ENCODE results near the gene SLC39A12.

SLC39A12 gene

GRCh38 chr10:17993361-17993760, 41.6 kb downstream of the SLC39A12 start:
- Mint-ChIP-seq H3K27ac (no peak overlapping the region), H3K9me3 (no peaks in the 10 kb centered on the region), H3K27me3 (no peaks in the 10 kb centered on the region), H3K4me1 (no peaks in the 10 kb centered on the region), H3K36me3 (no peaks in the 10 kb centered on the region), H3K4me3 (no peak overlapping the region)

DNA sequence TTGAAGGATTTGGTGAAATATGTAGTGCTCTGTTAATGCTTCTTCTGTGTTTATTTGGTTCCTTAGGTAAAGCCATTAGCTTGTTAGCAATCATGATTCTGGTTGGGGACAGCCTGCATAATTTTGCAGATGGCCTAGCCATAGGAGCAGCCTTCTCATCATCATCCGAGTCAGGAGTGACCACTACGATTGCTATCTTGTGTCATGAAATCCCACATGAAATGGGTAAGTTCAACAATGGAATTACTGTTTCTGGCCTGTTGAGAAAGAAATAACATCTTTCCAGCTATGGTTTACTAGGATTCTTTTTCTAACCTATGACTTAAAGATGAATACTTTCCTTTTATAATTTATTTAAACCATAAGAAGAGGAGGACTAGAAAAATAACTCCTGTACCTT, 48.9 kb downstream of the SLC39A12 start:
- H3K27me3 Mint-ChIP-seq = no peaks in the 10 kb centered on the region
- H3K4me1 Mint-ChIP-seq = no peaks in the 10 kb centered on the region
- H3K36me3 Mint-ChIP-seq = no peaks in the 10 kb centered on the region
- H3K27ac Mint-ChIP-seq = no peak overlapping the region
- H3K9me3 Mint-ChIP-seq = no peaks in the 10 kb centered on the region
- no peak overlapping the region for H3K4me3 Mint-ChIP-seq

GRCh38 chr10:18005445-18005780, 53.7 kb downstream of the SLC39A12 start:
- Mint-ChIP-seq H3K9me3 (no peaks in the 10 kb centered on the region), H3K27ac (no peak overlapping the region), H3K4me3 (no peak overlapping the region), H3K4me1 (no peaks in the 10 kb centered on the region), H3K27me3 (peaks cover 1% of the 10 kb centered on the region), H3K36me3 (no peaks in the 10 kb centered on the region)

- no peaks in the 10 kb centered on the region for H3K4me1 Mint-ChIP-seq
- H3K27ac Mint-ChIP-seq = no peak overlapping the region
- H3K4me3 Mint-ChIP-seq = no peak overlapping the region
- H3K27me3 Mint-ChIP-seq = peaks cover 1% of the 10 kb centered on the region
- H3K9me3 Mint-ChIP-seq = no peaks in the 10 kb centered on the region
- H3K36me3 Mint-ChIP-seq = no peaks in the 10 kb centered on the region
Observed at GRCh38 chr10:18005781-18006456, 54.2 kb downstream of the SLC39A12 start.

DNA sequence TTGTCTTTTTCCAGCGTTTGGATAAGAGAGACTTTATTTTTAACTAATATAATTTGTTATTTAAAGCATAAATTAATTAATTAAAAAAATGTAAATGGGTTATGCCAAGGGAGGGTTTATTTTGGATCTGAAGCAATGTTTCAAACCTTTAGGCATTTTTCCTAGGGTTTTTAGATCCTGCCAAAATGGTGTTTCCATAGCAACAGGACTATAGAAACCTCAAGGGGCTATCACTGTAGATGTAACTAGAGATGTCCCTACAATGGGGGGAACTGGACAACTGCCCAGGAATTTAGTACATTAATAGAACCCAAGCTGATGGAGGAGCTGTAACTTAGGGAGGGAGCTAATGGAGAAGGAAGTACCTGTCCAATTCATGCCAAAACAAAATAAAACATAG, 57.3 kb downstream of the SLC39A12 start:
- H3K27ac Mint-ChIP-seq = no peak overlapping the region
- H3K27me3 Mint-ChIP-seq = peaks cover 1% of the 10 kb centered on the region
- no peaks in the 10 kb centered on the region for H3K36me3 Mint-ChIP-seq
- no peak overlapping the region for H3K4me3 Mint-ChIP-seq
- H3K4me1 Mint-ChIP-seq = no peaks in the 10 kb centered on the region
- no peaks in the 10 kb centered on the region for H3K9me3 Mint-ChIP-seq

GRCh38 chr10:18010050-18010449, 58.3 kb downstream of the SLC39A12 start:
- H3K27ac Mint-ChIP-seq = no peak overlapping the region
- no peaks in the 10 kb centered on the region for H3K4me1 Mint-ChIP-seq
- H3K36me3 Mint-ChIP-seq = no peaks in the 10 kb centered on the region
- no peak overlapping the region for H3K4me3 Mint-ChIP-seq
- H3K9me3 Mint-ChIP-seq = no peaks in the 10 kb centered on the region
- peaks cover 1% of the 10 kb centered on the region for H3K27me3 Mint-ChIP-seq

- H3K4me1 Mint-ChIP-seq = no peaks in the 10 kb centered on the region
- H3K27ac Mint-ChIP-seq = no peak overlapping the region
- peaks cover 27% of the 10 kb centered on the region for H3K9me3 Mint-ChIP-seq
- H3K4me3 Mint-ChIP-seq = no peak overlapping the region
- H3K36me3 Mint-ChIP-seq = peaks cover 1% of the 10 kb centered on the region
- H3K27me3 Mint-ChIP-seq = no peaks in the 10 kb centered on the region
Observed at GRCh38 chr10:18020523-18020922, 68.8 kb downstream of the SLC39A12 start.

DNA sequence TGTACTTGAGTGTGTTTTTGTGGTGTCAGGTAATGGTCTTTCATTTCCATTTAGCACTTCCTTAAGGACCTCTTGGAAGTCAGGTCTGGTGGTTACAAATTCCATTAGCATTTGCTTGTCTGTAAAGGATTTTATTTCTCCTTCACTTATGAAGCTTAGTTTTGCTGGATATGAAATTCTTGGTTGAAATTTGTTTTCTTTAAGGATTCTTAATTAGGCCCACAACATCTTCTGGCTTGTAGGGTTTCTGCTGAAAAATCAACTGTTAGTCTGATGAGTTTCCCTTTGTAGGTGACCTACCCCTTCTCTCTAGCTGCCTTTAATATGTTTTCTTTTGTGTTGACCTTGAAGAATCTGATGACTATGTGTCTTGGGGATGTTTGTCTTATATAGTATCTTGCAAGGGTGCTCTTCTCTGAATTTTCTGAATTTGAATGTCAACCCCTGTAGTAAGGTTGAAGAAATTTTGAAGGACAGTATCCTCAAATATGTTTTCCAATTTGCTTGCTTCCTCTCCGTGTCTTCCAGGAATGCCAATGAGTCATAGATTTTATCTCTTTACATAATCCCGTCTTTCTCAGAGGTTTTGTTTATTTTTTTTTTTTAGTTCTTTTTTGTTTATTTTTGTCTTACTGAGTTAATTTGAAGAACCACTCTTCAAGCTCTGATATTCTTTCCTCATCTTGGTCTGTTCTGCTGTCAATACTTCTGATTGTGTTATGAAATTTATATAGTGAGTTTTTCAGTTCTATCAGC, 70.2 kb downstream of the SLC39A12 start:
- Mint-ChIP-seq H3K9me3 (peaks cover 27% of the 10 kb centered on the region), H3K4me3 (no peak overlapping the region), H3K27me3 (no peaks in the 10 kb centered on the region), H3K36me3 (peaks cover 1% of the 10 kb centered on the region), H3K27ac (no peak overlapping the region), H3K4me1 (no peaks in the 10 kb centered on the region)

GRCh38 chr10:18043148-18044006, 91.7 kb downstream of the SLC39A12 start:
- no peak overlapping the region for H3K27ac Mint-ChIP-seq
- no peaks in the 10 kb centered on the region for H3K4me1 Mint-ChIP-seq
- no peaks in the 10 kb centered on the region for H3K9me3 Mint-ChIP-seq
- H3K4me3 Mint-ChIP-seq = no peak overlapping the region
- peaks cover 2% of the 10 kb centered on the region for H3K27me3 Mint-ChIP-seq
- H3K36me3 Mint-ChIP-seq = no peaks in the 10 kb centered on the region

GRCh38 chr10:18044976-18045720, 93.4 kb downstream of the SLC39A12 start:
- no peaks in the 10 kb centered on the region for H3K4me1 Mint-ChIP-seq
- H3K27me3 Mint-ChIP-seq = peaks cover 1% of the 10 kb centered on the region
- no peak overlapping the region for H3K27ac Mint-ChIP-seq
- no peaks in the 10 kb centered on the region for H3K36me3 Mint-ChIP-seq
- H3K9me3 Mint-ChIP-seq = no peaks in the 10 kb centered on the region
- no peak overlapping the region for H3K4me3 Mint-ChIP-seq

- no peaks in the 10 kb centered on the region for H3K36me3 Mint-ChIP-seq
- no peaks in the 10 kb centered on the region for H3K4me1 Mint-ChIP-seq
- no peaks in the 10 kb centered on the region for H3K9me3 Mint-ChIP-seq
Observed at GRCh38 chr10:18056583-18056982, 104.9 kb downstream of the SLC39A12 start.

GRCh38 chr10:18059826-18060559, 108.3 kb downstream of the SLC39A12 start:
- Mint-ChIP-seq H3K4me3 (no peak overlapping the region), H3K36me3 (no peaks in the 10 kb centered on the region), H3K4me1 (no peaks in the 10 kb centered on the region), H3K27ac (no peak overlapping the region), H3K27me3 (no peaks in the 10 kb centered on the region), H3K9me3 (no peaks in the 10 kb centered on the region)

More at GRCh38 chr10:18056583-18056982, 104.9 kb downstream of the SLC39A12 start:
- H3K4me3 Mint-ChIP-seq = no peak overlapping the region
- no peak overlapping the region for H3K27ac Mint-ChIP-seq
- no peaks in the 10 kb centered on the region for H3K27me3 Mint-ChIP-seq

DNA sequence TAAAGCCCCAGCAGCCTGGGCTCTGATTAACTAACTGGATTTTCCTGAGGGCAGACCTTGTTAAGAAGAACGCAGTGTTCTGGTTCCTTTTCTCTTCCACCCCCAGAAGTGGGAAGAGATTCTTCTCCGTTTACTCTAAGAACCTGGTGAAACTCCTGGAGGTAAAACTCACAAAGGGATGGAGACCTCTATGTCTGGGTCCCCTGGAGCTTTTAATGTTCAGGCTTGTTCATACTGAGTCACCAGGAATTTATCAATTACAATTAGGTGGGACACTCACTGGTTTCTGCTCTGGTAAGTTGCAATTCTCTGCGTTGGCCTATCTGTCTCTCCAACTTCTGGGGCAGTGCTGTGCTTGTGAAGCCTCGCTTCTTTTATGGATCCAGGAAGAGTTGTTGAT, 115.2 kb downstream of the SLC39A12 start:
- H3K36me3 Mint-ChIP-seq = no peaks in the 10 kb centered on the region
- H3K4me3 Mint-ChIP-seq = no peak overlapping the region
- H3K27ac Mint-ChIP-seq = no peak overlapping the region
- no peaks in the 10 kb centered on the region for H3K4me1 Mint-ChIP-seq
- no peaks in the 10 kb centered on the region for H3K9me3 Mint-ChIP-seq
- H3K27me3 Mint-ChIP-seq = peaks cover 4% of the 10 kb centered on the region

- Mint-ChIP-seq H3K4me3 (no peak overlapping the region), H3K27me3 (peaks cover 4% of the 10 kb centered on the region), H3K36me3 (no peaks in the 10 kb centered on the region), H3K4me1 (no peaks in the 10 kb centered on the region), H3K27ac (no peak overlapping the region), H3K9me3 (no peaks in the 10 kb centered on the region)
Observed at GRCh38 chr10:18068401-18068800, 116.7 kb downstream of the SLC39A12 start.

DNA sequence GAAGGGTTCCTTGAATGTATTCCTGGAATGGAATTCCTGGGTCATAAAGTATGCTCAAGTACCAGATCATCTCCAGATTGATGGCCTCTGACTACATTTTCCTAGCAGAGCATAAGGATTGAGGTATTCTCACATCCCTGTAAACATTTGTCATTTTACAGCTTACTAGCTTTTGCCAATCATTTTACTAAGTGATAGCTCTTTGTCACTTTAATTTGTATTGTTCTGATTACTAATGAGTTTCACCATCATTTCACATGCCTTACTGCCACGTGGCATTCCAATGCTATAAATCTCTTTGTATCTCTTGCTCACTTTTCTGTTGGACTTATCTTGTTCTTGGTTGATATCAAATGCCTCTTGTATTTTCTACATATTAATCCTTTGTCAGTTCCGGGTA, 119.9 kb downstream of the SLC39A12 start:
- H3K9me3 Mint-ChIP-seq = no peaks in the 10 kb centered on the region
- no peak overlapping the region for H3K4me3 Mint-ChIP-seq
- H3K4me1 Mint-ChIP-seq = no peaks in the 10 kb centered on the region
- H3K27ac Mint-ChIP-seq = no peak overlapping the region
- peaks cover 4% of the 10 kb centered on the region for H3K27me3 Mint-ChIP-seq
- no peaks in the 10 kb centered on the region for H3K36me3 Mint-ChIP-seq
